ENCODE data around the gene MSH2.

MSH2 gene

DNA sequence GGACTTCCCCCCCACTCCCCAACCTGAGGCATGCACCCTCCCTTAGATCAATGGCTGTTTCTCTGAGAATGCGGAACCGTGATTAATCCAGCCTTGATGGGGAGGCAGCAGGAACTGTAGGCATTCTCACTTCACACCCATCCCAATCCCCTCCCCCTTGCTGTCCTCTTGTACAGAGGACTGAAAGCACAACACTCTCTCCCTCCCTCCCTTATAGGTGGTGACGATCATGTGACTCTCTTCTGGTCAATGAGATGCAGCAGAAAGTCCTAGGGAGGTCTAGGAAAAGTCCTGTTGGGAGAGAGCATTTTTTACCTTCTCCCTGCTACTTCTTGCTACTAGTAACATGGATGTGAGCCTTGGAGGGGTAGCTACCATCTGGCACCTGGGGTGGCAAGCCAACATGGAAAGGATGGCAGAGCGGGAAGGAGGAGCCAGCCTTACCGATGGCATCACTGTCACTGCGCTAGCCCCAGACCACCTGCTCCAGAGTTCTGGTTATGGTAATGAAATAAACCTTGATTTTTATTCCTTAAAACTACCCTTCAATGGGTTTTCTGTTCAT is 106.9 kb downstream of the MSH2 start:
- no peak for DNase-seq

DNA sequence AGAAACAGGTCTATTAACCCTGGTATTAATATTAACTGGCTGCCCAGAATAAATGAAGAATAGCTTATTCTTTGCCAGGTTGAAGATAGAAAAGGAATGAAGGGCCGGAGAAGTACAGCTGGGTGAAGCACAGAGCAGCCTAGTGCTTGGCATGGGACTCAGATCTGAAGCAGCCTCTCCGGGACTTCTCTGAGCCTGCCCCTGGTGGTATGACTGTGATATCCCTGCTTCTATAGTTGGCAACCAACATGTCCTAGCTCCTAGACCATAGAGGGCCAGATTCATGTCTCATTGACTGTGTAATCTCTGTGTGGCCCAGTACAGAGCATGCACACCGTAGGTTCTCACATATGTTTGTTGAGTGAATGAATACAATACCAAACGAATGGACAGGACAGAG is 107.8 kb downstream of the MSH2 start:
- DNase-seq: no peak

DNA sequence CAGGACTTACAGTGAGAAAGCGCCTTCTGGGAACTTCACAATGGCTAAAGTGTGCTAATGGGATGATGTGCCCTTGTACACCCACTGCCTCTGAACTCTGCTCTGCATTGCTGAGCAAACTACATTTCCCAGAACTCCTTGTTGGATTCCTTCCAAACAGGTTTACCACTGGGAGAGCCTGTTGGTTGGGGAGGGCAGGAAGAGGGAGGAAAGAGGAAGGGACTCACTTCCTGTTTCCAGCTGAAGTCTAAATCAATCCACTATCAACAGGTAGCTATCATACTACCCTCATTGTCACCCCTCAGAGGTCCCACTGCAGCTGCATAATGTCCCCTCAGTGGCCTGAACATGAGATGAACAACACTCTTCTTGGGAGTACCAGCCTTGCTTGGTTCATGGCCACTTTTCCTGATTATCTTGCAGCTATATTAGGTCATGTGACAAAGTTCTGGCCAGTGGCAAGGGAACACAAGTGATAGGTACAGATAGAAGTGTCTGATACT is 109.7 kb downstream of the MSH2 start:
- no peak for DNase-seq

GRCh38 chr2:47513981-47514520 is 111.1 kb downstream of the MSH2 start:
- no peak for DNase-seq

- no peak for DNase-seq
Measured at GRCh38 chr2:47516360-47517104, 113.6 kb downstream of the MSH2 start.

GRCh38 chr2:47518497-47519146 is 115.7 kb downstream of the MSH2 start:
- peak in 1 of 5 experiments; percentile 23 for DNase-seq

- no peak for DNase-seq
Measured at GRCh38 chr2:47519147-47519537, 116.2 kb downstream of the MSH2 start.

GRCh38 chr2:47519604-47520301 is 116.8 kb downstream of the MSH2 start:
- DNase-seq: no peak

GRCh38 chr2:47520302-47520630 is 117.3 kb downstream of the MSH2 start:
- DNase-seq: peak in 1 of 5 experiments; percentile 37

DNA sequence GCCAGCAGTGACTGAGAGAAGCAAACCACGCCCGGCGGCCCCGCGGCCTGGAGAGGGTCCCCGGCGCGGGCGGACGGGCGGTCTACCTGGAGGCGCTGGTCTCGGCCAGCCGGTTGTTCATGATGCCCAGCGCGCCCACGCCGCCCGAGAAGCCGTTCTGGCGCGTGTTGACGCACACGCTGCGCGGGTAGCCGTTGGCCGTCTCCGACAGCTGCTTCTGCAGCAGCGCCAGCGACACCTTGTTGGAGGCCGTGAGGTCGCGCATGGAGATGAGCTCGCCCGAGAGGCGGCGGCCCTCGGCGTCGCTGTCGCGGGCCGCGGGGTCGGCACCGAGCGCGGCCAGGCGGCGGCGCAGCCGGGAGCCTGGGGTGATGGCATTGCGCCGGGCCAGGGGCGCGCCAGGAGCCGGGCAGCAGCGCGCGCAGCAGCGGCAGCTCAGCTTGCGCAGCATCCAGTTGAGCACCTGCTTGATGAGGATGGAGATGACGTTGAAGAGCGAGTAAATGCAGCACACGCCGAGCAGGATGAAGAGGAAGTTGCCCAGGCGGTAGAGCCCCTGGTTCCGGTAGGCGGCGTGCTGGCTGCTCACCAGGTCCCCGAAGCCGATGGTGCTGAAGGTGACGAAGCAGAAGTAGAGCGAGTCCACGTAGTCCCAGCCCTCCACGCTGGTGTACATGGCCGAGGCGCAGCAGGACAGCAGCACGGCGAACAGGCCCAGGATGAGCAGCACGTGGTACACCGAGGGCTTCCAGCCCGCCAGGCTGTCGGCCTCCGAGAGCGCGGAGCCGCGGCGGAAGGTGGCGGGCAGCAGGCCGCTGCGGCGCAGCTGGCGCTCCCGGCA is 118.1 kb downstream of the MSH2 start:
- peak; percentile 28 to 94 (median 53) for DNase-seq

DNA sequence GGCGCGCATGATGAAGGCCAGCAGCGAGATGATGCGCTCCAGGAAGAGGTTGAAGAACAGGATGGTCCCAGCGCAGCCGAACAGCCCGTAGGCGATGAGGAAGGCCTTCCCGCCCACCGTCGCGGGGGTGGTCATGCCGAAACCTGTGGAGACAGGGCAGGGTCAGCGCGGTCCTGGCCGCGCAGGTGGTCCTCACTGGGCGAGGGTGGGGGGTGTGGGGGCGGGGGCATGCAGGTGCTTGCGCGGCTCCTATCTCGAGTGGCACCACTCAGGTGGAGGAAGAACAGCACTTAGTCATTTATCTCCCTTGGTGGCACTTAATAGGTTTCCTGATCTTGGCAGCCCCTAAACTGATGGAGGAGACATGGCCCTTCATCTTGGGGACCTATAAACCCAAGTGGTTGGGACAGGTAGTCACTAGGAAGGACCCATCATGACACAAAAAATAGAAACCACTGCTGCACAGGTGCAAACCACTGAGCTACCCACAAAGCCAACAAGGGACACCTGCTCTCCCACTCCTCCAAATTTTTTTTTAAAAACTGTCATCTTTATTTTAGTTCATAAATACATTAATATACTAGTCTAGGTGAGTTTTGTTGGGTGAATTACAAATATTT is 118.8 kb downstream of the MSH2 start:
- DNase-seq: peak in 1 of 5 experiments; percentile 34

DNA sequence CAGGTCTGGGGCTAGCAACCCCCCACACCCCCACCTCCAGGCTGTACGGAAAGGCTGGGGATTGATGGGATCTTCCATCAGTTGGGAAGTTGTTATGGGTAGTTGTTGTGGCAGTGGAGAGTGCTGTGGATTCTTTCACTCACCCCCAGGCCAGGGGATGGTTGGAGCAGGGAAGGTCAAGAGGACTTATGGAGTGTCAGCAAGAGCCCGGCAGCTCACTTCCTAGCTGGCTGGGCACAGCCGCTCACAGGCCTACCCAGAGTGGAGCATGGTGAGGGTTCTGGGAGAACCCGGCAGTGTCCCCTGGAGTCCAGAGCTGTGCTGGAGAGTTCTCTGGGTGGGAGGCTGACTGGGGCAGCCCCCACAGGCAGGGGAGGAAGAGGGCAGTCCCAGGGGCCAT is 122.2 kb downstream of the MSH2 start:
- DNase-seq: no peak

GRCh38 chr2:47528455-47528854 is 125.5 kb downstream of the MSH2 start:
- DNase-seq: no peak

DNA sequence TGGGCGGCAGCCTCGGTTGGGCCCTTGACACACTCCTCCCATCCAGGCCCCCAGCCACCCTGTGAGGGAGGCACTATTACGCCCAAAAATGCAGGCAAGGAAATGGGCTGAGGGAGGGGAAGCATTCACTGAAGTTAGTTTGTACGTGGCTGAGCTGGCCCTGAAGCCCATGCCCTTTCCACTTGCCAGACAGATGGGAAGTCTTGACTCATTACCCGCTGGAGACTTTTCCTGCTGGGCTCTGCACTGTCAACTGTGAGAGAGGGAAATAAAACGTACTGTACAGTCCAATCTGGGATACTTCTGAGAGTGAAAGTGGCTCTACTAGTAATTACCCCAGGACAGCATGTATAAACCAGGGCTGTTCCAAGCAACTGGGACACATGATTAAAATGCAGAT is 125.9 kb downstream of the MSH2 start:
- no peak for DNase-seq

DNA sequence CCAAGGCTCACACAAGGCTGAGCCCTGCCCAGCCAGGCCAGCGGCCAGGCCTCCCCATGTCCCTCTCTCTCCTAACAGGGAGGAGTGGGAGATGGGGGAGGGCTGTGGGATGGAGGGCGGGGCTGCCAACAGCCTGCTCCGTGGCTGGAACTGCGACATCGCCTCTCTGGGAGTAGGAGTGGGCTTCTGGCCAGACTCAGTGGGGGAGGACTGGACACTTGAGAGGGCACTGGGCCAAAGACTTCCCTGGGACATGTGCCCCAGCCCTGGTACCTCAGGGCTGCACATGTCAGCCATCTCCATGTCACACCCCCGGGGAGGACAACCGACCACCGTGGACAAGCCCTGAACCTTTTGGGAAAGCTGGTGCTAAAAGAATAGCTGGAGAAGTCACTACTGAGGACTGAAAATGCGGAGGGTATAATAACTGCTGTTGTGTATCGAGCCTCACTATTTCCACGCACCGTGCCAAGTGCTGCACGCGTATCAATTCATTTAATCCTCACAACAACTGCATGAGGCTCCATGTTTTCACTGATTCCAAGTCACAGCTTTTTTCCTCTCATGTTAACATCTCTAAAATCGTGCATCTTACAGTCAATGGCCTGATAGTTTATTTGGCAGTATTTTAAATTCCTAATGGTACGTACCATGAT is 127.3 kb downstream of the MSH2 start:
- DNase-seq: no peak

DNA sequence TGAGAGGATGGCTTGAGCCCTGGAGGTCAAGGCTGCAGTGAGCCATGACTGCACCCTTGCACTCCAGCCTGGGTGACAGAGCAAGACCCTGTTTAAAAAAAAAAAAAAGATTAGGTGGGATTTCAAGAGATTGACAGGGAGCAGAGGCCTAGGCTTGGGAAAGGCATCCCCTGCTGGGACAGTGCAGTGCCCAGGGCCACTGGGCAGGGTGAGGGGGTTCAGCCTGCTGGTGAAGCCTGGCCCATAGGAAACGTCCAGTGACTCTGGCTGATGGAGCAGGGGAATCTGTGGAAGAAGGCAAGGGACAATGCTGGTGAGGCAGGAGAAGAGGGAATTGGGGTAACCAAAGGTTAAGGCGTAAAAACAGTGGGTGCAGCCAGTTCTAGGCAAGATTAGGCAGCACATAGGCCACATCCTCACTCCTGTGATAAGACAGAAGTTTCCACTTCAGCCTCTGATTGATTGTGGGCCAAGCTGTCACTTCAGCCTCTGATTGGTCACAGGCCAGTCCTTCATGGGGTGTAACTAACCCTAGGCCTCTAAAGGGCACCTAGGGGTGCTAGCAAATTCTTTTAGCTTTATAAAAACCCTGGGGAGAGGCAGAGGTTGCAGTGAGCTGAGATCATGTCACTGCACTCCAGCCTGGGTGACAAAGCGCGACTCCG is 128.6 kb downstream of the MSH2 start:
- DNase-seq: no peak
